Large intestine (tissue), 1 donor: ENCODE measurements around the gene OSCAR. TPM values are rescaled to one million over a fixed set of nuclear protein-coding genes. Genes with fewer than 3 reads are reported as not detected.

Experiments used
- polyA plus RNA-seq: library from polyadenylated mRNA; unstranded; fragments of 120-200 nt; gene quantifications from one replicate; pipeline ENCODE4 v1.2.1, GENCODE V29; 2013

OSCAR gene
- polyA plus RNA-seq, 1 donor, result 0.31 TPM

Other genes with a start within 250 kb of the OSCAR start
- 87.7 TPM for gene MYADM, start 232.9 kb downstream of the OSCAR start, polyA plus RNA-seq
- gene PRKCG, start 218.6 kb downstream of the OSCAR start, polyA plus RNA-seq, result 0.67 TPM
- gene CACNG7, start 191.5 kb downstream of the OSCAR start, polyA plus RNA-seq, result 1.4 TPM
- 0.15 TPM for gene CACNG8, start 137.9 kb downstream of the OSCAR start, polyA plus RNA-seq
- gene CACNG6, start 109.2 kb downstream of the OSCAR start, polyA plus RNA-seq, result 0.04 TPM
- not detected for gene VSTM1, start 36.9 kb downstream of the OSCAR start, polyA plus RNA-seq
- not detected for gene TARM1, start 19.4 kb downstream of the OSCAR start, polyA plus RNA-seq
- gene NDUFA3, start 2.1 kb upstream of the OSCAR start, polyA plus RNA-seq, result 132 TPM
- 16.6 TPM for gene TFPT, start 14.9 kb upstream of the OSCAR start, polyA plus RNA-seq
- gene PRPF31, start 15.0 kb upstream of the OSCAR start, polyA plus RNA-seq, result 48.6 TPM
- 37.2 TPM for gene CNOT3, start 37.0 kb upstream of the OSCAR start, polyA plus RNA-seq
- gene LENG1, start 58.9 kb upstream of the OSCAR start, polyA plus RNA-seq, result 9.5 TPM
- 110 TPM for gene TMC4, start 72.4 kb upstream of the OSCAR start, polyA plus RNA-seq
- gene MBOAT7, start 88.8 kb upstream of the OSCAR start, polyA plus RNA-seq, result 97.9 TPM
- 52.7 TPM for gene TSEN34, start 90.5 kb upstream of the OSCAR start, polyA plus RNA-seq
- gene RPS9, start 100.1 kb upstream of the OSCAR start, polyA plus RNA-seq, result 2,940 TPM
- gene LILRB3, start 122.2 kb upstream of the OSCAR start, polyA plus RNA-seq, result 2.9 TPM
- 0.73 TPM for gene LILRA6, start 142.0 kb upstream of the OSCAR start, polyA plus RNA-seq
- gene LILRB5, start 156.5 kb upstream of the OSCAR start, polyA plus RNA-seq, result 7.6 TPM
- 2.6 TPM for gene LILRB2, start 180.3 kb upstream of the OSCAR start, polyA plus RNA-seq
- gene LILRA5, start 212.4 kb upstream of the OSCAR start, polyA plus RNA-seq, result 1.9 TPM
- 0.18 TPM for gene LILRA4, start 238.4 kb upstream of the OSCAR start, polyA plus RNA-seq